Peyer's patch (tissue), 4 donors: ENCODE data around the gene TMOD3.

Source experiments
- CTCF ChIP-seq, 6 experiments: fragments of 450-650 bp in 4 of 6; fragments of 200-600 bp in 2 of 6; sonication (generic) in 1 of 6; IDR thresholded peaks; one replicate each; pipeline ENCODE4 v1.5.1; 2017 to 2019; ENCODE audit warnings: antibody characterized with exemption in 6 of 6, mild to moderate bottlenecking in 3 of 6, moderate library complexity in 1 of 6
- POLR2A ChIP-seq, 2 donors: fragments of 450-650 bp; IDR thresholded peaks; one replicate each; pipeline ENCODE4 v1.5.1; 2017; ENCODE audit warnings: antibody characterized with exemption in 2 of 2, mild to moderate bottlenecking in 2 of 2, moderate library complexity in 2 of 2

- TF ChIP-seq CTCF (IDR thresholded peaks at IDR 0.05) (no peak), POLR2A (IDR thresholded peaks at IDR 0.05) (no peak)
These were observed 45.5 kb upstream of the TMOD3 start for GRCh38 chr15:51783967-51784366.
